IMR-90 (cell line): ENCODE measurements around the gene REPIN1. TPM values are rescaled to one million over a fixed set of nuclear protein-coding genes. Genes with fewer than 3 reads are reported as not detected.

Experiments used
- ATAC-seq: fragments of 200-7000 bp; cut with Tn5 transposase; 2 replicates; pipeline ENCODE4 v1.9.1; 2020; ENCODE audit warnings: low read depth, mild to moderate bottlenecking, moderate library complexity
- BruUV-seq: library from RNA; stranded (reverse); fragments of 400-500 nt; replicated peaks from 2 replicates; lab custom pipeline; 2021; lab: Mats Ljungman, UMichigan
- CTCF ChIA-PET: fragments of 300-600 bp; formaldehyde crosslinking; extraction: SDS; loops from one replicate; lab custom pipeline; 2021; ENCODE audit warnings: antibody characterized with exemption; lab: Yijun Ruan, JAX
- POLR2A ChIA-PET: fragments of 300-600 bp; sonication (Branson Sonifier 250); formaldehyde crosslinking; loops from one replicate; lab custom pipeline; 2022; ENCODE audit warnings: antibody characterized with exemption; ENCODE audit not compliant: unreplicated experiment; lab: Charles Lee
- DNase-seq: peaks from one replicate; pipeline ENCODE4 v3.0.0; 2013
- H2AFZ ChIP-seq: replicated peaks from 2 replicates; pipeline ENCODE3; 2013; ENCODE audit warnings: low read length, mild to moderate bottlenecking; ENCODE audit not compliant: poor library complexity
- H2AK5ac ChIP-seq: 2 replicates; pipeline ENCODE4 v1.6.1; 2013; ENCODE audit warnings: low read depth, low read length, inconsistent platforms
- H2AK9ac ChIP-seq: replicated peaks from 2 replicates; pipeline ENCODE3; 2013; ENCODE audit warnings: mild to moderate bottlenecking, low read depth, low read length, moderate library complexity; ENCODE audit not compliant: poor library complexity
- H2BK120ac ChIP-seq: 2 replicates; pipeline ENCODE4 v1.6.1; 2013; ENCODE audit warnings: low read depth, low read length, inconsistent platforms
- H2BK15ac ChIP-seq: 3 replicates; pipeline ENCODE4 v1.6.1; 2013; ENCODE audit warnings: low read depth, low read length, inconsistent platforms
- H2BK20ac ChIP-seq: 2 replicates; pipeline ENCODE4 v1.6.1; 2013; ENCODE audit warnings: low read depth, mild to moderate bottlenecking, inconsistent platforms, low read length, moderate library complexity
- H2BK5ac ChIP-seq: 2 replicates; pipeline ENCODE4 v1.6.1; 2013; ENCODE audit warnings: mild to moderate bottlenecking, low read depth, low read length, inconsistent platforms; ENCODE audit not compliant: poor library complexity, severe bottlenecking
- H3K14ac ChIP-seq: replicated peaks from 2 replicates; pipeline ENCODE4 v1.6.1; 2013; ENCODE audit warnings: low read depth, low read length, inconsistent platforms
- H3K18ac ChIP-seq: 2 replicates; pipeline ENCODE4 v1.6.1; 2013; ENCODE audit warnings: low read depth, low read length, control low read depth
- H3K23ac ChIP-seq: 2 replicates; pipeline ENCODE4 v1.6.1; 2013; ENCODE audit warnings: low read depth, low read length, inconsistent platforms
- H3K27ac ChIP-seq: 2 replicates; pipeline ENCODE4 v1.5.1; 2013; ENCODE audit warnings: mild to moderate bottlenecking, control low read depth, low read length; ENCODE audit not compliant: insufficient read depth
- H3K27me3 ChIP-seq: 2 replicates; pipeline ENCODE4 v1.6.1; 2013; ENCODE audit warnings: low read length; ENCODE audit not compliant: control insufficient read depth, insufficient read depth
- H3K36me3 ChIP-seq: 2 replicates; pipeline ENCODE4 v1.6.1; 2013; ENCODE audit warnings: low read length, mixed read lengths; ENCODE audit not compliant: control insufficient read depth, insufficient read depth
- H3K4ac ChIP-seq: 2 replicates; pipeline ENCODE4 v1.6.1; 2013; ENCODE audit warnings: low read depth, low read length, inconsistent platforms
- H3K4me1 ChIP-seq: 2 replicates; pipeline ENCODE4 v1.6.1; 2013; ENCODE audit warnings: low read length, mixed read lengths; ENCODE audit not compliant: control insufficient read depth, insufficient read depth
- H3K4me2 ChIP-seq: 2 replicates; pipeline ENCODE4 v1.6.1; 2013; ENCODE audit warnings: low read depth, mild to moderate bottlenecking, control low read depth, low read length, moderate library complexity
- H3K4me3 ChIP-seq: 2 replicates; pipeline ENCODE4 v1.5.1; 2013; ENCODE audit warnings: low read depth, mild to moderate bottlenecking, control low read depth, low read length, moderate library complexity; ENCODE audit not compliant: insufficient read depth
- H3K56ac ChIP-seq: 2 replicates; pipeline ENCODE4 v1.6.1; 2013; ENCODE audit warnings: low read length, inconsistent platforms; ENCODE audit not compliant: insufficient read depth; ENCODE audit errors: extremely low read depth
- H3K79me1 ChIP-seq, 2 experiments: 2 replicates each; pipeline ENCODE4 v1.6.1; 2013; ENCODE audit warnings: low read length in 2 of 2, inconsistent platforms in 1 of 2, low read depth in 1 of 2
- H3K9ac ChIP-seq: 2 replicates; pipeline ENCODE4 v1.6.1; 2013; ENCODE audit warnings: low read depth, low read length, control low read depth
- H3K9me1 ChIP-seq: 2 replicates; pipeline ENCODE4 v1.6.1; 2013; ENCODE audit warnings: low read length, inconsistent platforms; ENCODE audit not compliant: insufficient read depth
- H3K9me3 ChIP-seq: 2 replicates; pipeline ENCODE4 v1.6.1; 2013; ENCODE audit warnings: low read length; ENCODE audit not compliant: control insufficient read depth, insufficient read depth
- H4K20me1 ChIP-seq: 2 replicates; pipeline ENCODE4 v1.6.1; 2013; ENCODE audit warnings: low read length, inconsistent platforms; ENCODE audit not compliant: insufficient read depth
- H4K5ac ChIP-seq: 2 replicates; pipeline ENCODE4 v1.6.1; 2013; ENCODE audit warnings: mild to moderate bottlenecking, low read depth, low read length, control low read depth
- H4K8ac ChIP-seq, 2 experiments: 2 replicates each; pipeline ENCODE4 v1.6.1; 2013; ENCODE audit warnings: low read depth in 2 of 2, low read length in 2 of 2, control low read depth in 1 of 2, inconsistent platforms in 1 of 2
- H4K91ac ChIP-seq: 2 replicates; pipeline ENCODE4 v1.6.1; 2013; ENCODE audit warnings: low read depth, low read length, inconsistent platforms; ENCODE audit not compliant: insufficient read depth
- CHD1 ChIP-seq: IDR thresholded peaks from 2 replicates; pipeline ENCODE4 v1.6.1; 2012; ENCODE audit warnings: low read depth, low read length, improper control_type of control experiment
- ELK1 ChIP-seq: fragments of 150-350 bp; IDR thresholded peaks from 2 replicates; pipeline ENCODE4 v1.6.1; 2016; ENCODE audit warnings: low read depth, mild to moderate bottlenecking, low read length, moderate library complexity, borderline replicate concordance
- MAZ ChIP-seq: IDR thresholded peaks from 2 replicates; pipeline ENCODE4 v1.6.1; 2012; ENCODE audit warnings: low read depth, mild to moderate bottlenecking, low read length, improper control_type of control experiment, moderate library complexity, borderline replicate concordance
- MXI1 ChIP-seq: IDR thresholded peaks from 2 replicates; pipeline ENCODE4 v1.6.1; 2012; ENCODE audit warnings: low read depth, mild to moderate bottlenecking, low read length, moderate library complexity, borderline replicate concordance
- POLR2A ChIP-seq: IDR thresholded peaks from 2 replicates; pipeline ENCODE4 v1.6.1; 2012; ENCODE audit warnings: mild to moderate bottlenecking, low read depth, low read length
- SMC3 ChIP-seq: fragments of 150-350 bp; IDR thresholded peaks from 2 replicates; pipeline ENCODE4 v1.6.1; 2016; ENCODE audit warnings: low read depth, mild to moderate bottlenecking, antibody characterized with exemption, low read length, moderate library complexity
- WGBS, 2 experiments: methylation state at CpG; one replicate each; pipeline versions ENCODE4 v1.1.5 to v1.1.7; 2013; ENCODE audit warnings: missing lambda C conversion rate in 2 of 2; ENCODE audit not compliant: insufficient read length in 1 of 2; ENCODE audit errors: extremely low coverage in 2 of 2; 5-methylcytosine and 5-hydroxymethylcytosine counted together
- dilution Hi-C: fragments of 300-500 bp; cut with HindIII; formaldehyde crosslinking; loops from one replicate; pipeline ENCODE4 v1.14.3; 2018; ENCODE audit warnings: low sequenced_read_pairs; ENCODE audit not compliant: unreplicated experiment
- in situ Hi-C: fragments of 300-500 bp; cut with MboI; formaldehyde crosslinking; loops from 3 replicates; pipeline ENCODE4 v1.14.3; 2019; ENCODE audit warnings: low sequenced_read_pairs, inconsistent platforms, mixed read lengths
- intact Hi-C: fragments of 100-400 bp; cut with micrococcal nuclease; formaldehyde crosslinking; loops from 2 replicates; pipeline ENCODE4 v1.10.0; 2022
- polyA plus RNA-seq, 3 experiments: library from polyadenylated mRNA; depleted of rRNA; stranded (reverse); fragments of >200 nt; gene quantifications; 2 replicates each; pipeline ENCODE4 v1.2.3, GENCODE V29; 2012; ENCODE audit warnings: low replicate concordance in 1 of 3
- total RNA-seq: library from RNA; depleted of rRNA; stranded (reverse); fragments of >200 nt; gene quantifications from 2 replicates; pipeline ENCODE4 v1.2.3, GENCODE V29; 2012
- TF ChIP-seq, protein P1 (sequence below): fragments of 150-350 bp; IDR thresholded peaks from 2 replicates; pipeline ENCODE4 v1.6.1; 2017; ENCODE audit warnings: mild to moderate bottlenecking, antibody characterized with exemption, low read length, low read depth

The REPIN1 gene
- total and polyA plus RNA-seq, 2 of the 4 experiments (the other 2 are of a cell fraction) = 19.4 to 50.6 TPM

GRCh38 chr7:150322833-150323681 is 45.6 kb upstream of the REPIN1 start, which contains the start of the genes ACTR3C and LRRC61 (continued):
- no peak for TF ChIP-seq POLR2A

GRCh38 chr7:150323682-150324372 is 44.8 kb upstream of the REPIN1 start:
- H4K8ac ChIP-seq = peak overlapping the region in 1 of 2 experiments; percentile 47; a peak in 1 of 4 replicates
- H2BK5ac ChIP-seq = no peak overlapping the region
- no peak overlapping the region for H4K91ac ChIP-seq
- H2AK9ac ChIP-seq = no peak overlapping the region
- no peak overlapping the region for H2BK15ac ChIP-seq
- no TSS peak for BruUV-seq
- no peak overlapping the region for H4K5ac ChIP-seq
- no peak overlapping the region for H3K27ac ChIP-seq
- H3K36me3 ChIP-seq = no peaks in the 10 kb centered on the region
- in situ Hi-C loops = loop anchor here (25.0 kb wide), 1 partner anchor 413 kb away; the partner anchor contains the start of gene GIMAP5
- WGBS, 2 experiments = 60% methylated on average over 8 of the region's 16 CpGs; no CpG with 5 or more reads in 1 of the 2 experiments
- ATAC-seq (no peak), DNase-seq (no peak)
- no peaks in the 10 kb centered on the region for H3K9me3 ChIP-seq
- H3K4me3 ChIP-seq = no peak overlapping the region
- no peak overlapping the region for H3K18ac ChIP-seq
- no peak overlapping the region for H3K9ac ChIP-seq
- H4K20me1 ChIP-seq = no peaks in the 10 kb centered on the region
- H2AK5ac ChIP-seq = no peak overlapping the region
- no peak overlapping the region for H2BK120ac ChIP-seq
- TF ChIP-seq ELK1 (no peak), SMC3 (no peak), MXI1 (no peak), CHD1 (no peak), MAZ (no peak)
- TF ChIP-seq, protein P1, sequence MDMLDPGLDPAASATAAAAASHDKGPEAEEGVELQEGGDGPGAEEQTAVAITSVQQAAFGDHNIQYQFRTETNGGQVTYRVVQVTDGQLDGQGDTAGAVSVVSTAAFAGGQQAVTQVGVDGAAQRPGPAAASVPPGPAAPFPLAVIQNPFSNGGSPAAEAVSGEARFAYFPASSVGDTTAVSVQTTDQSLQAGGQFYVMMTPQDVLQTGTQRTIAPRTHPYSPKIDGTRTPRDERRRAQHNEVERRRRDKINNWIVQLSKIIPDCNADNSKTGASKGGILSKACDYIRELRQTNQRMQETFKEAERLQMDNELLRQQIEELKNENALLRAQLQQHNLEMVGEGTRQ = no peak
- H3K27me3 ChIP-seq = no peaks in the 10 kb centered on the region; the same call in 1 of the 2 replicates
- H3K23ac ChIP-seq = no peak overlapping the region
- CTCF ChIA-PET = no interaction called here
- no peak overlapping the region for H2BK20ac ChIP-seq
- H3K9me1 ChIP-seq = no peaks in the 10 kb centered on the region
- no peak overlapping the region for H3K56ac ChIP-seq
- peak overlapping the region; percentile 72 for H2AFZ ChIP-seq
- no peak overlapping the region for H3K4me2 ChIP-seq
- no peaks in the 10 kb centered on the region for H3K79me1 ChIP-seq
- dilution Hi-C loops = no loop called here
- no peak overlapping the region for H3K4ac ChIP-seq
- H3K14ac ChIP-seq = no peak overlapping the region
- intact Hi-C loops = no loop called here
- POLR2A ChIA-PET = no interaction called here
- H3K4me1 ChIP-seq = peaks cover 10% of the 10 kb centered on the region; the same call in 1 of the 2 replicates
